ENCODE results near the gene OSER1. TPM values are rescaled to one million over a fixed set of nuclear protein-coding genes. Genes with fewer than 3 reads are reported as not detected.

The OSER1 gene
- total and polyA plus RNA-seq, 9 of the 15 experiments (the other 6 are each of a cell fraction or from before 2014, with no cell fraction given), result 15.5 to 57.3 (median 19.9) TPM

GRCh38 chr20:44172572-44172950 lies 38.0 kb downstream of the OSER1 start:
- TF ChIP-seq ZNF197 (CRISPR knock-in tag; IDR thresholded peaks at IDR 0.05; ENCODE audit: low read depth), result no peak
- no peak for TF ChIP-seq ELK1 (CRISPR knock-in tag; IDR thresholded peaks at IDR 0.05)
- 0 out of 2 replicates have a peak, but pooled peaks have one; percentile 6 for TF ChIP-seq CEBPB (tag; IDR thresholded peaks at IDR 0.05)
- ATAC-seq, result no peak
- FAIRE-seq, result no peak
- POLR2A ChIA-PET, result interaction anchor here (1.3 to 2.0 kb wide), 2 partner anchors 10 to 15 kb away, joined by 3 to 10 read pairs; partner anchors contain the start of gene JPH2
- Histone ChIP-seq H3K9me1 (ENCODE audit: control insufficient read depth, insufficient read depth, low read length) (no peaks in the 10 kb centered on the region), H3K9ac (ENCODE audit: insufficient read depth in 1 of 2, low read depth in 2 of 2, low read length in 2 of 2) (no peak overlapping the region), H2AFZ (ENCODE audit: low read depth, low read length) (no peak overlapping the region), H3K27me3 (ENCODE audit: control insufficient read depth in 2 of 2, insufficient read depth in 2 of 2, low read length in 2 of 2) (peaks cover 21 to 40% of the 10 kb centered on the region in 2 experiments; a peak in 4 of 5 replicates), H3K4me2 (ENCODE audit: insufficient read depth, low read length) (no peak overlapping the region), H4K20me1 (replicated peaks; ENCODE audit: control insufficient read depth, insufficient read depth, low read length) (no peaks in the 10 kb centered on the region), H3K9me3 (replicated peaks; ENCODE audit: control insufficient read depth, insufficient read depth, low read depth, low read length) (no peaks in the 10 kb centered on the region), H3K27ac (ENCODE audit: extremely low read depth, low read depth, low read length) (no peak overlapping the region), H3K4me3 (no peak overlapping the region), H3K36me3 (ENCODE audit: control insufficient read depth, insufficient read depth, low read length) (no peaks in the 10 kb centered on the region), H3K79me2 (ENCODE audit: control insufficient read depth, insufficient read depth, low read length) (no peaks in the 10 kb centered on the region), H3K4me1 (replicated peaks in 1 of 2; ENCODE audit: control insufficient read depth in 2 of 2, insufficient read depth in 2 of 2, low read length in 2 of 2) (peaks cover 0 to 2% of the 10 kb centered on the region in 2 experiments; a peak in 1 of 5 replicates)
- CTCF ChIA-PET (ENCODE audit: low intra/inter-chr PET ratio), result no interaction called here
- 6% methylated on average over 2 of the region's 2 CpGs for WGBS (ENCODE audit: insufficient coverage, low coverage, missing lambda C conversion rate)
- no peak for DNase-seq (ENCODE audit: extremely low read depth in 1 of 4, low spot score in 3 of 4)
- no TSS peak for BruUV-seq (replicated peaks)
- in situ Hi-C loops (cut with MboI), result no loop called here
- intact Hi-C loops (cut with micrococcal nuclease), result no loop called here
